ENCODE results near the gene IFNK. TPM values are rescaled to one million over a fixed set of nuclear protein-coding genes. Genes with fewer than 3 reads are reported as not detected.

Gene IFNK
- total RNA-seq, 1 experiment from 2014 or later: not detected

DNA sequence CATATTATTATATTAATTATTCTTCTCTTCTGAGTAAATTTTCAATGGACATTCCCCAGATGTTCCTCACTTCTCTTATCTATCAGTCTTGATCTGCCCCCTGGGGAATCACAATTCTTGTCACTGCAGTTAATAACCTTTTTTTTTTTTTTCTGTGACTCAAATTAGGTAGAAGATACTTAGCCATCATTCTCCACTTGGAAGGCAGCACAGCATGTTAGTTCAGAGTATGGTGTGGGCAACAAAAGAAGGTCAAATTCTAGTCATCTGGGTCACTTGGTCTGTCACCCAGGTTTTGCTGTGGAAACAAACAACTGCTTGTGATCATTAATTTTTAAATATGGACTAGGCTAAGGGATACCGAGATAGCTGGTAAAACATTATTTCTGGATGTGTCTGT is 13.7 kb downstream of the IFNK start:
- TF ChIP-seq, protein P1, sequence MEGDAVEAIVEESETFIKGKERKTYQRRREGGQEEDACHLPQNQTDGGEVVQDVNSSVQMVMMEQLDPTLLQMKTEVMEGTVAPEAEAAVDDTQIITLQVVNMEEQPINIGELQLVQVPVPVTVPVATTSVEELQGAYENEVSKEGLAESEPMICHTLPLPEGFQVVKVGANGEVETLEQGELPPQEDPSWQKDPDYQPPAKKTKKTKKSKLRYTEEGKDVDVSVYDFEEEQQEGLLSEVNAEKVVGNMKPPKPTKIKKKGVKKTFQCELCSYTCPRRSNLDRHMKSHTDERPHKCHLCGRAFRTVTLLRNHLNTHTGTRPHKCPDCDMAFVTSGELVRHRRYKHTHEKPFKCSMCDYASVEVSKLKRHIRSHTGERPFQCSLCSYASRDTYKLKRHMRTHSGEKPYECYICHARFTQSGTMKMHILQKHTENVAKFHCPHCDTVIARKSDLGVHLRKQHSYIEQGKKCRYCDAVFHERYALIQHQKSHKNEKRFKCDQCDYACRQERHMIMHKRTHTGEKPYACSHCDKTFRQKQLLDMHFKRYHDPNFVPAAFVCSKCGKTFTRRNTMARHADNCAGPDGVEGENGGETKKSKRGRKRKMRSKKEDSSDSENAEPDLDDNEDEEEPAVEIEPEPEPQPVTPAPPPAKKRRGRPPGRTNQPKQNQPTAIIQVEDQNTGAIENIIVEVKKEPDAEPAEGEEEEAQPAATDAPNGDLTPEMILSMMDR (IDR thresholded peaks at IDR 0.05; ENCODE audit: unreplicated experiment): no peak
- H3K4me1 Mint-ChIP-seq (ENCODE audit: low read depth, unreplicated experiment): peaks cover 40% of the 10 kb centered on the region
- no peak overlapping the region for H3K4me3 Mint-ChIP-seq (ENCODE audit: low read depth, unreplicated experiment)
- CTCF ChIA-PET: no interaction called here
- no peak overlapping the region for H3K27ac Mint-ChIP-seq (ENCODE audit: unreplicated experiment)
- H3K27me3 Mint-ChIP-seq (ENCODE audit: unreplicated experiment): no peaks in the 10 kb centered on the region
- no peaks in the 10 kb centered on the region for H3K36me3 Mint-ChIP-seq (ENCODE audit: insufficient read depth, unreplicated experiment)
- no TSS peak for BruUV-seq (replicated peaks)
- intact Hi-C loops (cut with micrococcal nuclease; ENCODE audit: unreplicated experiment): no loop called here
- no peak for DNase-seq
- H3K9me3 Mint-ChIP-seq (ENCODE audit: low read depth, unreplicated experiment): no peaks in the 10 kb centered on the region

DNA sequence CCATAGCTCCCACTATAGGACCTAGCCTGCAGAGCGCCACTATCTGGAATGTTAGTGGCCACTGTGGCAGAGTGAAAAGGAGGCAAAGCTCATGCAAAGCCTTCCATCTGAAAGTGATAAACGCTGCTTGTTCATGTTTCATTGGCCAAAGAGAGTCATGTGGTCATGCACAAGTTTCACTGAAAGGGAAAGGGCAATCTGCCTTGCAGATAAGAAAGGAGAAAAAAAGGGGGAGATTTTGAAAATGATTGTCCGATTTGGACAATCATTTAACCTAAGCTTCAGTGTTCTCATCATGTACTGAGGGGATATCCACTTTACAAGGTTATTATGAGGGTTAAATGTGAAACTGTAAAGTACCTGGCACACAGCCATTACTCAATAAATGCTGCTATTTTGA is 14.6 kb downstream of the IFNK start:
- BruUV-seq (replicated peaks): no TSS peak
- TF ChIP-seq, protein P1 (IDR thresholded peaks at IDR 0.05; ENCODE audit: unreplicated experiment): no peak
- Mint-ChIP-seq H3K27ac (ENCODE audit: unreplicated experiment) (no peak overlapping the region), H3K27me3 (ENCODE audit: unreplicated experiment) (no peaks in the 10 kb centered on the region), H3K4me1 (ENCODE audit: low read depth, unreplicated experiment) (peaks cover 40% of the 10 kb centered on the region), H3K9me3 (ENCODE audit: low read depth, unreplicated experiment) (no peaks in the 10 kb centered on the region), H3K36me3 (ENCODE audit: insufficient read depth, unreplicated experiment) (no peaks in the 10 kb centered on the region), H3K4me3 (ENCODE audit: low read depth, unreplicated experiment) (peak overlapping the region; percentile 3)
- peak; percentile 10 for DNase-seq
- CTCF ChIA-PET: interaction anchor here (0.7 kb wide), 1 partner anchor 167 kb away, joined by 3 read pairs; no protein-coding TSS in a partner anchor
- intact Hi-C loops (cut with micrococcal nuclease; ENCODE audit: unreplicated experiment): no loop called here

GRCh38 chr9:27539479-27540441 is 15.7 kb downstream of the IFNK start:
- Mint-ChIP-seq H3K36me3 (ENCODE audit: insufficient read depth, unreplicated experiment) (no peaks in the 10 kb centered on the region), H3K27me3 (ENCODE audit: unreplicated experiment) (no peaks in the 10 kb centered on the region), H3K9me3 (ENCODE audit: low read depth, unreplicated experiment) (no peaks in the 10 kb centered on the region), H3K4me1 (ENCODE audit: low read depth, unreplicated experiment) (peaks cover 35% of the 10 kb centered on the region), H3K27ac (ENCODE audit: unreplicated experiment) (peak overlapping the region; percentile 63), H3K4me3 (ENCODE audit: low read depth, unreplicated experiment) (no peak overlapping the region)
- TF ChIP-seq, protein P1 (IDR thresholded peaks at IDR 0.05; ENCODE audit: unreplicated experiment): no peak
- intact Hi-C loops (cut with micrococcal nuclease; ENCODE audit: unreplicated experiment): loop anchor here (10.0 kb wide), 1 partner anchor 265 kb away; no protein-coding TSS in a partner anchor
- CTCF ChIA-PET: interaction anchor here (1.7 kb wide), 1 partner anchor 206 kb away, joined by 6 read pairs; no protein-coding TSS in a partner anchor
- BruUV-seq (replicated peaks): no TSS peak
- DNase-seq: no peak

DNA sequence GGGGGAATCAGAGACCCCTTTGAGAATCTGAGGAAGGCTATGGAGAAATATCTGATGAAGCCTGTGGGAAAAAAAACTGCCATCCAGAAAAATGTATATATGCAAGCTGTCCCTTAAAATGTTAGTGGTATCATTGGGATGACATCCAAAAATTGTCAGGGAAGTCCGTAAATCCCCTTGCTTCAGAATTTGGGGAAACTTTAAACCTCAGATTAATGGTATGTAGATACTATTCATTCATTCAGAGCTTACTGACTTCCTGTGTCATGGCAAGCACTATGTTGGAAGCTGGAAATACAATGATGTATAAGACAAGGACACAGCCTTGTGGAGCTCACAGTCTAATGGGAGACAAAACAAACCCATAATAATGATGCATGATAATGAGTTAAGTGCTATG is 16.4 kb downstream of the IFNK start:
- H3K4me3 Mint-ChIP-seq (ENCODE audit: low read depth, unreplicated experiment): no peak overlapping the region
- intact Hi-C loops (cut with micrococcal nuclease; ENCODE audit: unreplicated experiment): loop anchor here (10.0 kb wide), 1 partner anchor 266 kb away; no protein-coding TSS in a partner anchor
- no peaks in the 10 kb centered on the region for H3K36me3 Mint-ChIP-seq (ENCODE audit: insufficient read depth, unreplicated experiment)
- H3K9me3 Mint-ChIP-seq (ENCODE audit: low read depth, unreplicated experiment): no peaks in the 10 kb centered on the region
- peaks cover 30% of the 10 kb centered on the region for H3K4me1 Mint-ChIP-seq (ENCODE audit: low read depth, unreplicated experiment)
- DNase-seq: no peak
- H3K27me3 Mint-ChIP-seq (ENCODE audit: unreplicated experiment): no peaks in the 10 kb centered on the region
- CTCF ChIA-PET: interaction anchor here (1.7 kb wide), 1 partner anchor 207 kb away, joined by 6 read pairs; no protein-coding TSS in a partner anchor
- BruUV-seq (replicated peaks): no TSS peak
- TF ChIP-seq, protein P1 (IDR thresholded peaks at IDR 0.05; ENCODE audit: unreplicated experiment): no peak
- H3K27ac Mint-ChIP-seq (ENCODE audit: unreplicated experiment): no peak overlapping the region

Data from Calu3 (cell line).